ENCODE results near the gene SOX11. TPM values are rescaled to one million over a fixed set of nuclear protein-coding genes. Genes with fewer than 3 reads are reported as not detected.

The SOX11 gene
- total RNA-seq, 1 donor from 2014 or later, result 576 TPM

- H3K4me3 Mint-ChIP-seq (ENCODE audit: unreplicated experiment), result no peak overlapping the region
- H3K4me1 Mint-ChIP-seq (ENCODE audit: low read depth, unreplicated experiment), result peaks cover 3% of the 10 kb centered on the region
- peaks cover 3% of the 10 kb centered on the region for H3K9me3 Mint-ChIP-seq (ENCODE audit: unreplicated experiment)
- no peak overlapping the region for H3K27ac Mint-ChIP-seq (ENCODE audit: unreplicated experiment)
- TF ChIP-seq, protein P1, sequence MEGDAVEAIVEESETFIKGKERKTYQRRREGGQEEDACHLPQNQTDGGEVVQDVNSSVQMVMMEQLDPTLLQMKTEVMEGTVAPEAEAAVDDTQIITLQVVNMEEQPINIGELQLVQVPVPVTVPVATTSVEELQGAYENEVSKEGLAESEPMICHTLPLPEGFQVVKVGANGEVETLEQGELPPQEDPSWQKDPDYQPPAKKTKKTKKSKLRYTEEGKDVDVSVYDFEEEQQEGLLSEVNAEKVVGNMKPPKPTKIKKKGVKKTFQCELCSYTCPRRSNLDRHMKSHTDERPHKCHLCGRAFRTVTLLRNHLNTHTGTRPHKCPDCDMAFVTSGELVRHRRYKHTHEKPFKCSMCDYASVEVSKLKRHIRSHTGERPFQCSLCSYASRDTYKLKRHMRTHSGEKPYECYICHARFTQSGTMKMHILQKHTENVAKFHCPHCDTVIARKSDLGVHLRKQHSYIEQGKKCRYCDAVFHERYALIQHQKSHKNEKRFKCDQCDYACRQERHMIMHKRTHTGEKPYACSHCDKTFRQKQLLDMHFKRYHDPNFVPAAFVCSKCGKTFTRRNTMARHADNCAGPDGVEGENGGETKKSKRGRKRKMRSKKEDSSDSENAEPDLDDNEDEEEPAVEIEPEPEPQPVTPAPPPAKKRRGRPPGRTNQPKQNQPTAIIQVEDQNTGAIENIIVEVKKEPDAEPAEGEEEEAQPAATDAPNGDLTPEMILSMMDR (IDR thresholded peaks at IDR 0.05; ENCODE audit: partially characterized antibody, unreplicated experiment), result no peak
- peaks cover 9% of the 10 kb centered on the region for H3K36me3 Mint-ChIP-seq (ENCODE audit: unreplicated experiment)
- DNase-seq, result no peak
- peaks cover 2% of the 10 kb centered on the region for H3K27me3 Mint-ChIP-seq (ENCODE audit: unreplicated experiment)
Observed at GRCh38 chr2:5720426-5720825, 28.2 kb downstream of the SOX11 start.

DNA sequence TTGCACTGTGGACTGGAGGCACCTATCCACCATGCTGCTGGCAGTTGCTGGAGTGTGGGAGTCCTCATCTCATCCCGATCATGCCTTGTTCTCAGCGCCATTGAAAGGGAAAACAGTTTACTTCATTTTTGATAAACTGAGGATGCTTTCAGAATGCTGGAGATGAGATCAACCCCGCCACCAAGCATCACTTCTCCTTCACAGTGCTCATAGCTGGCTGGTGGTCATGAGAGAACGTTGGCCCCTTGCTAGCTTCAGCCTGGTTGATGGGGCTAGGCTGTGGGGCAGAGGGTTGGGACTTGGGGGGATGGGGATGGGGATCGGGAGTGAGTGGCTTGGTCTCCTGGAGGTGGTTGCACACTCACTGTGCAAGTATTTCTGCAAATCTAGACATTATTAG, 30.1 kb downstream of the SOX11 start:
- no peak for DNase-seq
- Mint-ChIP-seq H3K4me3 (ENCODE audit: unreplicated experiment) (no peak overlapping the region), H3K4me1 (ENCODE audit: low read depth, unreplicated experiment) (peaks cover 9% of the 10 kb centered on the region), H3K9me3 (ENCODE audit: unreplicated experiment) (peaks cover 1% of the 10 kb centered on the region), H3K27me3 (ENCODE audit: unreplicated experiment) (peaks cover 2% of the 10 kb centered on the region), H3K36me3 (ENCODE audit: unreplicated experiment) (peaks cover 9% of the 10 kb centered on the region), H3K27ac (ENCODE audit: unreplicated experiment) (no peak overlapping the region)
- TF ChIP-seq, protein P1 (IDR thresholded peaks at IDR 0.05; ENCODE audit: partially characterized antibody, unreplicated experiment), result no peak

DNA sequence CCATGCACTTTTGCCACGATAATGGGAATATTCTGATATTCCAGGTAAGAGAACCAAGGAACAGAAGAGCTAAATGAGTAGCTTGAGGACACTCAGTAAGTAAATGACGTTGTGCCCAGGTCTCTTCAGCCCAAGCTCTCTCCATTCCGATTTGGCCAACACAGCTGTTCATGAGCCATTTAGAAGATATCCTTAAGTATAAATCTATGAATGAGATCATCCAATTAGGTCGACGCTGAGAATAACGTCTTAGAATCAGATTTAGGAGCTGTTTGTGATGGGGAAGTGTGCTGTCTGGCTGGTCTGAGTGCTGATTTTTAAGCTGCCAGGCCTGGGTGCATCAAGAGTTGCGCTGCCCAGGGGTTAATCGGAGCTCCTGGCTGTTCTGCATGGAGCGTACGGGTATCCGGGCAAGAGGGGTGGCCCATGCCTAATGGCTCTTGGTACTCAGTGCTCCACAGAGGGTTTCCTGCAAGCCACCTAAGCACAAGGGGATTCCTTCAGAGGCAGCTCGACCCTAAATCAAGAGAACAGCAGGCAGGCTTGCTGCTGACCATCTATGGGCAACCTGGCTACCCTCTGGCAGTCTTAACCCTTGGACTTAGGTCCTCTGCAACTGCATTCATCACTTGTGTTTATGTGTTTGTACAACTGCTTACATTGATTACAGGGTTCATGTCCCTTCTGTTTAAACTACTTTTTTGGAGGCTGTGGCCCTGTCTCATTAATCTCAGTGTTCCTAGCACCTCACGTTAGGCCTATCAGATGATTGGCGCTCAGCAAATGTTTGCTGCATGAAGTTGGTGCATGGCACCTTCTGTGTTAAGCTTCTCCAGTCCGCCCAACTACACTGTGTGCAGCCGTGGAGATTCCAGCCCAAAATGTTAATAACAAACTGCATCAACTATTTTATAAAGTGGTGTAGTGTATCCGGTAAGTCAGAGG, 31.9 kb downstream of the SOX11 start:
- H3K4me1 Mint-ChIP-seq (ENCODE audit: low read depth, unreplicated experiment), result peaks cover 12% of the 10 kb centered on the region
- H3K27me3 Mint-ChIP-seq (ENCODE audit: unreplicated experiment), result peaks cover 2% of the 10 kb centered on the region
- H3K4me3 Mint-ChIP-seq (ENCODE audit: unreplicated experiment), result no peak overlapping the region
- DNase-seq, result no peak
- no peak overlapping the region for H3K27ac Mint-ChIP-seq (ENCODE audit: unreplicated experiment)
- peaks cover 3% of the 10 kb centered on the region for H3K36me3 Mint-ChIP-seq (ENCODE audit: unreplicated experiment)
- H3K9me3 Mint-ChIP-seq (ENCODE audit: unreplicated experiment), result no peaks in the 10 kb centered on the region
- TF ChIP-seq, protein P1 (IDR thresholded peaks at IDR 0.05; ENCODE audit: partially characterized antibody, unreplicated experiment), result no peak

GRCh38 chr2:5725072-5725471, 32.9 kb downstream of the SOX11 start:
- Mint-ChIP-seq H3K27ac (ENCODE audit: unreplicated experiment) (no peak overlapping the region), H3K4me3 (ENCODE audit: unreplicated experiment) (no peak overlapping the region), H3K27me3 (ENCODE audit: unreplicated experiment) (peaks cover 2% of the 10 kb centered on the region), H3K9me3 (ENCODE audit: unreplicated experiment) (no peaks in the 10 kb centered on the region), H3K4me1 (ENCODE audit: low read depth, unreplicated experiment) (peaks cover 12% of the 10 kb centered on the region), H3K36me3 (ENCODE audit: unreplicated experiment) (no peaks in the 10 kb centered on the region)
- TF ChIP-seq, protein P1 (IDR thresholded peaks at IDR 0.05; ENCODE audit: partially characterized antibody, unreplicated experiment), result no peak
- DNase-seq, result no peak

All from glutamatergic neuron (in vitro differentiated cells).